Measurements from ENCODE around the gene SEPTIN11. TPM values are rescaled to one million over a fixed set of nuclear protein-coding genes. Genes with fewer than 3 reads are reported as not detected.

The SEPTIN11 gene
- total and polyA plus RNA-seq, 2 experiments from 2014 or later, result 41.3 to 84.6 TPM

GRCh38 chr4:76931576-76932276 is 17.8 kb upstream of the SEPTIN11 start:
- no peak for DNase-seq (ENCODE audit: low read depth in 1 of 2, low spot score in 1 of 2)
- H3K4me1 ChIP-seq (ENCODE audit: low read depth), result no peaks in the 10 kb centered on the region
- no peak overlapping the region for H3K4me3 ChIP-seq
- H3K27ac ChIP-seq, result no peak overlapping the region
- H3K9me3 ChIP-seq (ENCODE audit: low read depth), result no peaks in the 10 kb centered on the region
- H3K36me3 ChIP-seq, result no peaks in the 10 kb centered on the region
- H3K27me3 ChIP-seq, result no peaks in the 10 kb centered on the region
- TF ChIP-seq, protein P1, sequence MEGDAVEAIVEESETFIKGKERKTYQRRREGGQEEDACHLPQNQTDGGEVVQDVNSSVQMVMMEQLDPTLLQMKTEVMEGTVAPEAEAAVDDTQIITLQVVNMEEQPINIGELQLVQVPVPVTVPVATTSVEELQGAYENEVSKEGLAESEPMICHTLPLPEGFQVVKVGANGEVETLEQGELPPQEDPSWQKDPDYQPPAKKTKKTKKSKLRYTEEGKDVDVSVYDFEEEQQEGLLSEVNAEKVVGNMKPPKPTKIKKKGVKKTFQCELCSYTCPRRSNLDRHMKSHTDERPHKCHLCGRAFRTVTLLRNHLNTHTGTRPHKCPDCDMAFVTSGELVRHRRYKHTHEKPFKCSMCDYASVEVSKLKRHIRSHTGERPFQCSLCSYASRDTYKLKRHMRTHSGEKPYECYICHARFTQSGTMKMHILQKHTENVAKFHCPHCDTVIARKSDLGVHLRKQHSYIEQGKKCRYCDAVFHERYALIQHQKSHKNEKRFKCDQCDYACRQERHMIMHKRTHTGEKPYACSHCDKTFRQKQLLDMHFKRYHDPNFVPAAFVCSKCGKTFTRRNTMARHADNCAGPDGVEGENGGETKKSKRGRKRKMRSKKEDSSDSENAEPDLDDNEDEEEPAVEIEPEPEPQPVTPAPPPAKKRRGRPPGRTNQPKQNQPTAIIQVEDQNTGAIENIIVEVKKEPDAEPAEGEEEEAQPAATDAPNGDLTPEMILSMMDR (IDR thresholded peaks at IDR 0.05; ENCODE audit: low read depth, low read length), result no peak

GRCh38 chr4:76939184-76939583 is 10.4 kb upstream of the SEPTIN11 start:
- Histone ChIP-seq H3K27ac (no peak overlapping the region), H3K36me3 (no peaks in the 10 kb centered on the region), H3K27me3 (no peaks in the 10 kb centered on the region), H3K4me1 (ENCODE audit: low read depth) (no peaks in the 10 kb centered on the region), H3K4me3 (no peak overlapping the region), H3K9me3 (ENCODE audit: low read depth) (no peaks in the 10 kb centered on the region)
- TF ChIP-seq, protein P1 (IDR thresholded peaks at IDR 0.05; ENCODE audit: low read depth, low read length), result no peak
- DNase-seq (ENCODE audit: low read depth in 1 of 2, low spot score in 1 of 2), result no peak

GRCh38 chr4:76943129-76943620 is 6.4 kb upstream of the SEPTIN11 start:
- no peaks in the 10 kb centered on the region for H3K36me3 ChIP-seq
- no peak overlapping the region for H3K4me3 ChIP-seq
- no peaks in the 10 kb centered on the region for H3K27me3 ChIP-seq
- no peaks in the 10 kb centered on the region for H3K4me1 ChIP-seq (ENCODE audit: low read depth)
- TF ChIP-seq, protein P1 (IDR thresholded peaks at IDR 0.05; ENCODE audit: low read depth, low read length), result no peak
- no peak overlapping the region for H3K27ac ChIP-seq
- DNase-seq (ENCODE audit: low read depth in 1 of 2, low spot score in 1 of 2), result peak in 1 of 2 donors; percentile 84
- no peaks in the 10 kb centered on the region for H3K9me3 ChIP-seq (ENCODE audit: low read depth)

DNA sequence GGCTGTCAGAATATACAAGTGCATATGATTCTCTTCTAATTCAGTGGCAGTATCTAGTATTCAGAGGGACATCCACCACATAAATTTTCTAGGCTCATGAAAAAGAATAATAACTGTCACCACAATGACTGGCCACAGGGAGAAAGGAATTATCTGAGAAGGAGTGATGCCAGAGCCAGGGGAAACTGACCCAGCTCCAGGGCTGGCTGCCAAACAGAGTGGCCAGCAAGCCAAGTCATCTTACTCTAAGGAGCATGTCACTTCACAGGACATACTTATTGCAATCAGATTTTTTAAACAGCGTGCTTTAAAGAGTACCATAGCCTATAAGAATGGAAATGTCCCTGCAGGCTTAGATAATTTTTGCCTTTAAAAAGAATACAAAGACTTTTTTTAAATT is 5.8 kb upstream of the SEPTIN11 start:
- no peak overlapping the region for H3K4me3 ChIP-seq
- no peak overlapping the region for H3K27ac ChIP-seq
- TF ChIP-seq, protein P1 (IDR thresholded peaks at IDR 0.05; ENCODE audit: low read depth, low read length), result no peak
- H3K9me3 ChIP-seq (ENCODE audit: low read depth), result no peaks in the 10 kb centered on the region
- H3K4me1 ChIP-seq (ENCODE audit: low read depth), result no peaks in the 10 kb centered on the region
- no peaks in the 10 kb centered on the region for H3K36me3 ChIP-seq
- DNase-seq (ENCODE audit: low read depth in 1 of 2, low spot score in 1 of 2), result no peak
- H3K27me3 ChIP-seq, result no peaks in the 10 kb centered on the region

DNA sequence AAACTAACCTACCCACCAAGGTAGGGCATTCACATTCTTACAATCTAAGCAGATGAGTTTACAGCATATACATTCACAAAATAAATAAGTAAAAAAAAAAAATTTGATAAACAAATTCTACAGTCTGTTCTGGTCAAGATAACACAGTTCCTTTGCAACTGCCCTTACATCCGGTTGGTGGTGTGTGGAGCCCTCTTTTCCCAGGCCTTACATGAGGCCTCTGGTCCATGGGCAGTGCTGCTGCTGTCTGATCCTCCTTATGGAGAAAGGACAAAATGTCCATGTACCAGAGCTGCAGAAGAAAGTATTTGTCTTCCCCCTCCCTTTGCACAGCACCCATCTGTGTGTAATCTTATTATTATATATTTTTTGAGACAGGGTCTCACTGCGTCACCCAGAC is 2.2 kb upstream of the SEPTIN11 start:
- peak in 1 of 2 donors; percentile 60 for DNase-seq (ENCODE audit: low read depth in 1 of 2, low spot score in 1 of 2)
- Histone ChIP-seq H3K4me3 (no peak overlapping the region), H3K9me3 (ENCODE audit: low read depth) (no peaks in the 10 kb centered on the region), H3K27me3 (no peaks in the 10 kb centered on the region), H3K36me3 (no peaks in the 10 kb centered on the region), H3K27ac (no peak overlapping the region), H3K4me1 (ENCODE audit: low read depth) (peaks cover 9% of the 10 kb centered on the region)
- TF ChIP-seq, protein P1 (IDR thresholded peaks at IDR 0.05; ENCODE audit: low read depth, low read length), result peak; percentile 26
